Left ventricle myocardium inferior (tissue), 1 donor: ENCODE data around the gene ZFPL1. TPM values are rescaled to one million over a fixed set of nuclear protein-coding genes. Genes with fewer than 3 reads are reported as not detected.
A peak's percentile ranks its signal among the peaks of the same experiment; 100 is the strongest.

Experiments used
- DNase-seq: peaks from one replicate; pipeline ENCODE4 v3.0.0-alpha.2; 2020
- H3K27ac ChIP-seq: fragments of 200-600 bp; replicated peaks from 2 replicates; pipeline ENCODE4 v1.8.0; 2021
- H3K27me3 ChIP-seq: fragments of 200-600 bp; 2 replicates; pipeline ENCODE4 v1.8.0; 2021; ENCODE audit warnings: low read depth
- H3K36me3 ChIP-seq: fragments of 200-600 bp; 2 replicates; pipeline ENCODE4 v1.8.0; 2021
- H3K4me1 ChIP-seq: fragments of 200-600 bp; 2 replicates; pipeline ENCODE4 v1.8.0; 2021
- H3K4me3 ChIP-seq: fragments of 200-600 bp; 2 replicates; pipeline ENCODE4 v1.8.0; 2021; ENCODE audit warnings: mild to moderate bottlenecking, moderate library complexity
- H3K9me3 ChIP-seq: fragments of 200-600 bp; replicated peaks from 2 replicates; pipeline ENCODE4 v1.8.0; 2021
- intact Hi-C: fragments of 100-400 bp; cut with micrococcal nuclease; formaldehyde crosslinking; loops from one replicate; pipeline ENCODE4 v1.11.0; 2022
- total RNA-seq: library from RNA; stranded (reverse); fragmentation: NEBNext Ultra II Directional; extraction: Animal tissue kit (Norgen Biotek cat#: 25700); gene quantifications from one replicate; pipeline ENCODE4 v1.2.1, GENCODE V29; 2021
- TF ChIP-seq, protein P1 (sequence below): fragments of 200-600 bp; IDR thresholded peaks from 2 replicates; pipeline ENCODE4 v1.8.0; 2021; ENCODE audit warnings: antibody characterized with exemption, mild to moderate bottlenecking, borderline replicate concordance
- donor health status: DM: no; HTN: yes; CAD: no; lungs with severe emphysema.

ZFPL1 gene
- total RNA-seq, 1 donor from 2014 or later = 23.1 TPM

GRCh38 chr11:65103476-65103875 is 19.5 kb downstream of the ZFPL1 start:
- no peak for DNase-seq
- Histone ChIP-seq H3K9me3 (no peaks in the 10 kb centered on the region), H3K27ac (peak overlapping the region; percentile 86), H3K36me3 (peaks cover 26% of the 10 kb centered on the region), H3K4me1 (peaks cover 49% of the 10 kb centered on the region), H3K27me3 (no peaks in the 10 kb centered on the region), H3K4me3 (no peak overlapping the region)
- intact Hi-C loops = no loop called here
- TF ChIP-seq, protein P1, sequence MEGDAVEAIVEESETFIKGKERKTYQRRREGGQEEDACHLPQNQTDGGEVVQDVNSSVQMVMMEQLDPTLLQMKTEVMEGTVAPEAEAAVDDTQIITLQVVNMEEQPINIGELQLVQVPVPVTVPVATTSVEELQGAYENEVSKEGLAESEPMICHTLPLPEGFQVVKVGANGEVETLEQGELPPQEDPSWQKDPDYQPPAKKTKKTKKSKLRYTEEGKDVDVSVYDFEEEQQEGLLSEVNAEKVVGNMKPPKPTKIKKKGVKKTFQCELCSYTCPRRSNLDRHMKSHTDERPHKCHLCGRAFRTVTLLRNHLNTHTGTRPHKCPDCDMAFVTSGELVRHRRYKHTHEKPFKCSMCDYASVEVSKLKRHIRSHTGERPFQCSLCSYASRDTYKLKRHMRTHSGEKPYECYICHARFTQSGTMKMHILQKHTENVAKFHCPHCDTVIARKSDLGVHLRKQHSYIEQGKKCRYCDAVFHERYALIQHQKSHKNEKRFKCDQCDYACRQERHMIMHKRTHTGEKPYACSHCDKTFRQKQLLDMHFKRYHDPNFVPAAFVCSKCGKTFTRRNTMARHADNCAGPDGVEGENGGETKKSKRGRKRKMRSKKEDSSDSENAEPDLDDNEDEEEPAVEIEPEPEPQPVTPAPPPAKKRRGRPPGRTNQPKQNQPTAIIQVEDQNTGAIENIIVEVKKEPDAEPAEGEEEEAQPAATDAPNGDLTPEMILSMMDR = no peak

GRCh38 chr11:65104628-65105027 is 20.6 kb downstream of the ZFPL1 start:
- Histone ChIP-seq H3K27ac (peak overlapping the region; percentile 86), H3K36me3 (peaks cover 30% of the 10 kb centered on the region), H3K27me3 (no peaks in the 10 kb centered on the region)

DNA sequence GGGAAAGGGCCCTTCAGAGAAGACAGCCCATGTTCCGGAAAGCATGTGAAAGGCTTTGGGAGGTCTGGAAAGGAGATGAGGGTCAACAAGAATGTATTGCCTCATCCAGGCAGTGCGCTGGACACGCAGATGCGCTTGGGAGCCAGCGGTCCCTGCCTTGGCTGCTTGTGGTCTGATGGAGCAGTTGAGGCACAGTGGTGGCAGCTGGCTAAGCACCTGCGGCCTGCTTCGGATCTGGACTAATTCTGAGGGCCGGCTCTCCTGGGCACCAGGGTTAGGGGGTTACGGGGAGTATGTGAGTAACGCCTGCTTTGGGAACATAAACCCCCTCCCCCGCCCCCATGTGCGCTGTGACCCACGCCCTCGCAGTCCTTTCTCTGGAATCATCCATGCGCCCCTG is 23.1 kb downstream of the ZFPL1 start:
- H3K4me1 ChIP-seq = peaks cover 58% of the 10 kb centered on the region
- no peak for DNase-seq
- intact Hi-C loops = no loop called here
- no peaks in the 10 kb centered on the region for H3K9me3 ChIP-seq
- no peak overlapping the region for H3K27ac ChIP-seq
- TF ChIP-seq, protein P1 = no peak
- H3K36me3 ChIP-seq = peaks cover 33% of the 10 kb centered on the region
- H3K4me3 ChIP-seq = no peak overlapping the region
- no peaks in the 10 kb centered on the region for H3K27me3 ChIP-seq

More at GRCh38 chr11:65104628-65105027, 20.6 kb downstream of the ZFPL1 start:
- DNase-seq = no peak
- Histone ChIP-seq H3K9me3 (no peaks in the 10 kb centered on the region), H3K4me3 (no peak overlapping the region), H3K4me1 (peaks cover 49% of the 10 kb centered on the region)
- TF ChIP-seq, protein P1 = no peak
- intact Hi-C loops = no loop called here

- Histone ChIP-seq H3K27me3 (no peaks in the 10 kb centered on the region), H3K36me3 (peaks cover 33% of the 10 kb centered on the region), H3K4me3 (no peak overlapping the region), H3K9me3 (no peaks in the 10 kb centered on the region), H3K27ac (no peak overlapping the region), H3K4me1 (peaks cover 58% of the 10 kb centered on the region)
- intact Hi-C loops = no loop called here
- no peak for DNase-seq
- TF ChIP-seq, protein P1 = no peak
Measured at GRCh38 chr11:65107751-65108468, 23.9 kb downstream of the ZFPL1 start.

DNA sequence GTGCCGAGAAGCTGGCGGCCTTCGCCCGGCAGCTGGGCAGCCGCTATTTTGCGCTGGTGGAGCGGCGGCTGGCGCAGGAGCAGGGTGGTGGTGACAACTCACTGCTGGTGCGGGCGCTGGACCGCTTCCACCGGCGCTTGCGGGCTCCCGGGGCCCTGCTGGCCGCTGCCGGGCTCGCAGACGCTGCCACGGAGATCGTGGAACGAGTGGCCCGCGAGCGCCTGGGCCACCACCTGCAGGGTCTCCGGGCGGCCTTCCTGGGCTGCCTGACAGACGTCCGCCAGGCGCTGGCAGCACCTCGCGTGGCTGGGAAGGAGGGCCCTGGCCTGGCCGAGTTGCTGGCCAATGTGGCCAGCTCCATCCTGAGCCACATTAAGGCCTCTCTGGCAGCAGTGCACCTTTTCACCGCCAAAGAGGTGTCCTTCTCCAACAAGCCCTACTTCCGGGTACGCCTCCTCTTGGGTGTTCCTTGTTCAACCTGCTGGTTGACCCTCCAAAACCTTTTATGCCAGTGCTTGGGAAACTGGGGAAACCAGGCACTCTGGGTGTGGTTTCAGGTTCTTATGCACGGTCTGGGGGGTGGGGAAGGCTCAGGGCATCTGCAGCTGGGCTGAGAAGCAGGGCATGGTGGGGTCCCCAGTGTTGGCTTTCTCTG is 24.6 kb downstream of the ZFPL1 start:
- H3K4me3 ChIP-seq = no peak overlapping the region
- H3K9me3 ChIP-seq = no peaks in the 10 kb centered on the region
- H3K27ac ChIP-seq = no peak overlapping the region
- H3K27me3 ChIP-seq = no peaks in the 10 kb centered on the region
- TF ChIP-seq, protein P1 = no peak
- DNase-seq = no peak
- H3K36me3 ChIP-seq = peaks cover 33% of the 10 kb centered on the region
- intact Hi-C loops = no loop called here
- peaks cover 58% of the 10 kb centered on the region for H3K4me1 ChIP-seq
